PC-9 (cell line): ENCODE data around the gene CTNNBL1. TPM values are rescaled to one million over a fixed set of nuclear protein-coding genes. Genes with fewer than 3 reads are reported as not detected.

Source experiments
- BruUV-seq: library from RNA; stranded (reverse); fragments of 400-500 nt; replicated peaks from 2 replicates; lab custom pipeline; 2021; lab: Mats Ljungman, UMichigan
- CTCF ChIA-PET: fragments of 300-600 bp; sonication (Branson Sonifier 250); formaldehyde crosslinking; loops from one replicate; lab custom pipeline; 2022; ENCODE audit warnings: antibody characterized with exemption; lab: Charles Lee
- POLR2A ChIA-PET: fragments of 300-600 bp; sonication (Branson Sonifier 250); formaldehyde crosslinking; loops from one replicate; lab custom pipeline; 2022; ENCODE audit warnings: antibody characterized with exemption; ENCODE audit not compliant: unreplicated experiment; lab: Charles Lee
- DNase-seq, 2 experiments: peaks; one replicate each; pipeline versions ENCODE4 v3.0.0 to v3.0.0-alpha.2; 2015 to 2022; ENCODE audit warnings: mixed read lengths in 1 of 2
- H2AFZ ChIP-seq: fragments of 200-600 bp; sonication (generic); 2 replicates; pipeline ENCODE4 v1.8.1; 2017; ENCODE audit warnings: antibody characterized with exemption
- H3F3A ChIP-seq: fragments of 200-600 bp; sonication (generic); 2 replicates; pipeline ENCODE4 v1.8.1; 2017; ENCODE audit warnings: antibody characterized with exemption, mild to moderate bottlenecking, low read depth; ENCODE audit not compliant: insufficient read depth
- H3K27ac ChIP-seq: fragments of 200-600 bp; sonication (generic); 2 replicates; pipeline ENCODE4 v1.6.1; 2016; ENCODE audit warnings: mixed run types
- H3K27me3 ChIP-seq: fragments of 200-600 bp; sonication (generic); 2 replicates; pipeline ENCODE4 v1.6.1; 2016; ENCODE audit warnings: low read depth, mixed run types; ENCODE audit not compliant: insufficient read depth
- H3K36me3 ChIP-seq: fragments of 200-600 bp; sonication (generic); 2 replicates; pipeline ENCODE4 v1.6.1; 2016; ENCODE audit warnings: low read depth, mixed run types
- H3K4me1 ChIP-seq: fragments of 200-600 bp; sonication (generic); replicated peaks from 2 replicates; pipeline ENCODE4 v1.6.1; 2016; ENCODE audit warnings: mixed run types; ENCODE audit not compliant: insufficient read depth
- H3K4me2 ChIP-seq: fragments of 200-600 bp; sonication (generic); 2 replicates; pipeline ENCODE4 v1.6.1; 2017; ENCODE audit warnings: mixed run types
- H3K4me3 ChIP-seq: fragments of 200-600 bp; sonication (generic); 2 replicates; pipeline ENCODE4 v1.6.1; 2016; ENCODE audit warnings: mixed run types
- H3K79me2 ChIP-seq: fragments of 200-600 bp; sonication (generic); 2 replicates; pipeline ENCODE4 v1.6.1; 2017; ENCODE audit warnings: low read depth, mixed run types
- H3K9me2 ChIP-seq: fragments of 200-600 bp; sonication (generic); 2 replicates; pipeline ENCODE4 v1.8.1; 2017; ENCODE audit warnings: mild to moderate bottlenecking; ENCODE audit not compliant: insufficient read depth
- H3K9me3 ChIP-seq: fragments of 200-600 bp; sonication (generic); 2 replicates; pipeline ENCODE4 v1.8.1; 2016; ENCODE audit warnings: low read depth; ENCODE audit not compliant: insufficient read depth
- H4K20me1 ChIP-seq: fragments of 200-600 bp; sonication (generic); 2 replicates; pipeline ENCODE4 v1.8.1; 2017; ENCODE audit not compliant: insufficient read depth
- CTCF ChIP-seq: fragments of 200-600 bp; sonication (generic); conservative IDR thresholded peaks from 2 replicates; pipeline ENCODE4 v1.6.1; 2017; ENCODE audit warnings: mixed run types, antibody characterized with exemption, mild to moderate bottlenecking, moderate library complexity
- EZH2 ChIP-seq: fragments of 200-600 bp; sonication (generic); IDR thresholded peaks from 2 replicates; pipeline ENCODE4 v1.8.0; 2017; ENCODE audit warnings: antibody characterized with exemption, low read depth
- intact Hi-C: fragments of 100-400 bp; cut with micrococcal nuclease; formaldehyde crosslinking; loops from one replicate; pipeline ENCODE4 v1.10.0; 2022; ENCODE audit not compliant: unreplicated experiment
- total RNA-seq: library from RNA; stranded (reverse); gene quantifications from 2 replicates; pipeline ENCODE4 v1.2.3, GENCODE V29; 2021

Gene CTNNBL1
- total RNA-seq, 1 experiment from 2014 or later: 83.5 TPM

GRCh38 chr20:37695684-37696342 is 2.0 kb downstream of the CTNNBL1 start:
- H2AFZ ChIP-seq: no peak overlapping the region
- no peaks in the 10 kb centered on the region for H3K36me3 ChIP-seq
- no peak overlapping the region for H3K4me3 ChIP-seq
- no peak for DNase-seq
- TF ChIP-seq EZH2: no peak
- TF ChIP-seq CTCF: no peak
- CTCF ChIA-PET: interaction anchor here (0.6 kb wide), 2 partner anchors 98 to 297 kb away, joined by 3 to 4 read pairs; no protein-coding TSS in a partner anchor
- BruUV-seq: no TSS peak
- H3K79me2 ChIP-seq: peaks cover 37% of the 10 kb centered on the region
- no peaks in the 10 kb centered on the region for H3K9me3 ChIP-seq
- H3K4me2 ChIP-seq: peak overlapping the region; percentile 84
- H3K9me2 ChIP-seq: no peaks in the 10 kb centered on the region
- H3K4me1 ChIP-seq: peaks cover 11% of the 10 kb centered on the region; the same call in 1 of the 2 replicates
- no peaks in the 10 kb centered on the region for H4K20me1 ChIP-seq
- no peaks in the 10 kb centered on the region for H3F3A ChIP-seq
- POLR2A ChIA-PET: no interaction called here
- H3K27ac ChIP-seq: no peak overlapping the region
- no peaks in the 10 kb centered on the region for H3K27me3 ChIP-seq
- intact Hi-C loops: no loop called here

- Histone ChIP-seq H3F3A (no peaks in the 10 kb centered on the region; the same call in 1 of the 2 replicates), H3K79me2 (peaks cover 52% of the 10 kb centered on the region), H3K27ac (no peak overlapping the region), H3K4me3 (no peak overlapping the region), H2AFZ (no peak overlapping the region), H3K36me3 (no peaks in the 10 kb centered on the region), H3K4me1 (peaks cover 11% of the 10 kb centered on the region; the same call in 1 of the 2 replicates), H3K27me3 (no peaks in the 10 kb centered on the region), H4K20me1 (no peaks in the 10 kb centered on the region), H3K9me3 (no peaks in the 10 kb centered on the region), H3K9me2 (no peaks in the 10 kb centered on the region), H3K4me2 (no peak overlapping the region)
- CTCF ChIA-PET: no interaction called here
- DNase-seq: no peak
- TF ChIP-seq EZH2: no peak
- TF ChIP-seq CTCF: no peak
- no TSS peak for BruUV-seq
- POLR2A ChIA-PET: no interaction called here
- intact Hi-C loops: no loop called here
These were observed 3.5 kb downstream of the CTNNBL1 start for GRCh38 chr20:37697314-37697713.

- Histone ChIP-seq H3K79me2 (peaks cover 66% of the 10 kb centered on the region), H4K20me1 (no peaks in the 10 kb centered on the region; the same call in 1 of the 2 replicates), H3K4me1 (peaks cover 11% of the 10 kb centered on the region; the same call in 1 of the 2 replicates), H3K4me2 (no peak overlapping the region), H3K4me3 (no peak overlapping the region), H3K9me3 (no peaks in the 10 kb centered on the region), H2AFZ (no peak overlapping the region), H3K27me3 (no peaks in the 10 kb centered on the region), H3K9me2 (no peaks in the 10 kb centered on the region), H3K27ac (no peak overlapping the region), H3K36me3 (no peaks in the 10 kb centered on the region), H3F3A (no peaks in the 10 kb centered on the region; the same call in 1 of the 2 replicates)
- ChIA-PET CTCF (no interaction called here), POLR2A (no interaction called here)
- no TSS peak for BruUV-seq
- DNase-seq: no peak
- TF ChIP-seq EZH2 (no peak), CTCF (no peak)
- intact Hi-C loops: no loop called here
These were observed 5.4 kb downstream of the CTNNBL1 start for GRCh38 chr20:37699202-37699601.
